Measurements from ENCODE around the gene KCND1. TPM values are rescaled to one million over a fixed set of nuclear protein-coding genes. Genes with fewer than 3 reads are reported as not detected.

KCND1 gene
- polyA plus RNA-seq, 1 experiment: 1.2 TPM

DNA sequence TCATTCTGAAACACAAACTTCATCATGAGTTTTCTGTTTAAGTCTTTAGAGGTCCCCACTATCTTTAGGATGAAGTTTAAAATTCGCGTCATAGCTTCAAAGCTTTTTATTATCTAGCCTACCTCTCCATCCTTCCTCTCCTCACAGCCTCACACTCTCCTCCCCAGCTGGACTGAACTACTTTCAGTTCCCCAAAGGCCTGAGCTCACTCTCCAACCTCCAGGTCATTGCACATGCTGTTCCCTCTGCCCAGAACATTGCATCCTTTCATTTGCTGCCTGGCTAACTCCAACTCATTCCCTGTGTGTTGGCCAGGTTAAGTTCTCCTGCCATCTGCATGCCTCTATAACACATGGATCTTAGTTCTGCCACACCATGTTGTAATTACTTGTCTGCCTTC lies 11.4 kb downstream of the KCND1 start:
- ChIA-PET POLR2A (no interaction called here), CTCF (interaction anchor here (3.1 kb wide), 1 partner anchor 11 kb away, joined by 12 read pairs; the partner anchor contains the start of gene KCND1)
- TF ChIP-seq, protein P1, sequence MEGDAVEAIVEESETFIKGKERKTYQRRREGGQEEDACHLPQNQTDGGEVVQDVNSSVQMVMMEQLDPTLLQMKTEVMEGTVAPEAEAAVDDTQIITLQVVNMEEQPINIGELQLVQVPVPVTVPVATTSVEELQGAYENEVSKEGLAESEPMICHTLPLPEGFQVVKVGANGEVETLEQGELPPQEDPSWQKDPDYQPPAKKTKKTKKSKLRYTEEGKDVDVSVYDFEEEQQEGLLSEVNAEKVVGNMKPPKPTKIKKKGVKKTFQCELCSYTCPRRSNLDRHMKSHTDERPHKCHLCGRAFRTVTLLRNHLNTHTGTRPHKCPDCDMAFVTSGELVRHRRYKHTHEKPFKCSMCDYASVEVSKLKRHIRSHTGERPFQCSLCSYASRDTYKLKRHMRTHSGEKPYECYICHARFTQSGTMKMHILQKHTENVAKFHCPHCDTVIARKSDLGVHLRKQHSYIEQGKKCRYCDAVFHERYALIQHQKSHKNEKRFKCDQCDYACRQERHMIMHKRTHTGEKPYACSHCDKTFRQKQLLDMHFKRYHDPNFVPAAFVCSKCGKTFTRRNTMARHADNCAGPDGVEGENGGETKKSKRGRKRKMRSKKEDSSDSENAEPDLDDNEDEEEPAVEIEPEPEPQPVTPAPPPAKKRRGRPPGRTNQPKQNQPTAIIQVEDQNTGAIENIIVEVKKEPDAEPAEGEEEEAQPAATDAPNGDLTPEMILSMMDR (IDR thresholded peaks at IDR 0.05; ENCODE audit: low read depth, low read length): no peak
- no peak overlapping the region for H3K4me3 ChIP-seq (ENCODE audit: low read depth, low read length)
- H3K27me3 ChIP-seq (ENCODE audit: control insufficient read depth, insufficient read depth, low read length): no peaks in the 10 kb centered on the region
- no peak overlapping the region for H3K27ac ChIP-seq (ENCODE audit: low read depth, low read length)
- H3K9me3 ChIP-seq (ENCODE audit: control insufficient read depth, insufficient read depth, low read length): no peaks in the 10 kb centered on the region
- DNase-seq (ENCODE audit: low read depth, low spot score): no peak

DNA sequence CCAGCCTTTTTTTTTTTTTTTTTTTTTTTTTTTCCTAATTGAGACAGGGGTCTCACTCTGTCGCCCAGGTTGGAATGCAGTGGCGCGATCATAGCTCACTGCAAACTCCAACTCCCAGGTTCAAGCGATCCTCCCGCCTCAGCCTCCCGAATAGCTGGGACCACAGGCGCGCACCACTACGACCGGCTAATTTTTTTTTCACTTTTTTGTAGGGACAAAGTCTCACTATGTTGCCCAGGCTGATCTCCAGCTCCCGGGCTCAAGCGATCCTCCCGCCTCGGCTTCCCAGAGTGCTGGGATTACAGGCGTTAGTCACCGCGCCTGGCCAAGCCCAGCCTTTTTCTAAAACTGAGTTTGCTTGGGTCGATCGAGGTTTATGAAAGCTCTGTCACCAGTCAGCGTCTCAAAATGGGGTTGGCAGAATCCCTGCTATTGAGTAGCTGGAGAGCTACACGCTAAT lies 13.0 kb downstream of the KCND1 start:
- H3K9me3 ChIP-seq (ENCODE audit: control insufficient read depth, insufficient read depth, low read length): no peaks in the 10 kb centered on the region
- CTCF ChIA-PET: interaction anchor here (0.6 to 3.1 kb wide), 3 partner anchors 13 to 86 kb away, joined by 3 to 12 read pairs (median 3); partner anchors contain the start of gene KCND1
- H3K4me3 ChIP-seq (ENCODE audit: low read depth, low read length): peak overlapping the region; percentile 59
- POLR2A ChIA-PET: interaction anchor here (0.6 to 1.6 kb wide), 6 partner anchors 9 to 282 kb away, joined by 3 to 20 read pairs (median 7); partner anchors contain the start of genes KCND1 and TFE3
- TF ChIP-seq, protein P1 (IDR thresholded peaks at IDR 0.05; ENCODE audit: low read depth, low read length): no peak
- peak overlapping the region; percentile 98 for H3K27ac ChIP-seq (ENCODE audit: low read depth, low read length)
- H3K27me3 ChIP-seq (ENCODE audit: control insufficient read depth, insufficient read depth, low read length): no peaks in the 10 kb centered on the region
- DNase-seq (ENCODE audit: low read depth, low spot score): peak; percentile 21

DNA sequence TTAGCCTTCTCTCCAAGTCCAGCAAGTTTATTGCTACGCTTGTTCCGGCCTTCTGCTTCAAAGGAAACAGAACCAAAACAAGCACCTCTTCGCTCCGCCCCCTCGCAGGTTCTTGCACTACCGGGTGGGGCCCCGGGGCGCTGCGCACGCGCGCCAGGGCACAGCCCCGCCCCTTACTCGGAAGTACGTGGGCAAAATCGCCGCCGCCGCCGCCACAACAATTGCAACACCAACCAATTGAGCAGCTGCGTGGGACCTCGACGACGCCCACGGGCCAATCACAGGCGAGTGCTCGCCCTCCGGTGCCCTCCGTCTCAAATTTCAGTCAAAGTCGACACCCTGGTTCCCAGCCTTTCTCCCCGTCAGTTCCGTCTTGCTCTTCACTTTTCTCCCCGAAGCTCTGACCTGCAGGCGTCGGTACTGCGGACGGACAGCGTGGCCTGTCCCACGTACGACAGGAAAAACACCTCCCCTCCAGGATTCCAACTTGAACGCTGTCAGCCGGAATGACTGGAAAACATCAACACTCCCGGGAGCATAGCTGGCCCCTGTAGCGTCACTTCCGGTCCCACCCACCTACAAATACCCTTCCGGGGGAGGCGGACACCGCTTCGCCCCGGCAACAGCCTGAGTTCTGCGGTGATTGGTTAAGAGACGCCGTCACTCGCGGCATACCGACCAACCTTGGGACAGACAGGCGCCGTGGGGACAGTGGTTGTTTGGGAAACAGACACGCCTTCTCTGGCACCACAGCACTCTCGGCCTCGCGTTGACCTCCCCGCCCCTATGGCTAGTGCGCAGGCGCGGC lies 13.6 kb downstream of the KCND1 start:
- Histone ChIP-seq H3K4me3 (ENCODE audit: low read depth, low read length) (peak overlapping the region; percentile 77), H3K27ac (ENCODE audit: low read depth, low read length) (peak overlapping the region; percentile 98), H3K27me3 (ENCODE audit: control insufficient read depth, insufficient read depth, low read length) (no peaks in the 10 kb centered on the region), H3K9me3 (ENCODE audit: control insufficient read depth, insufficient read depth, low read length) (no peaks in the 10 kb centered on the region)
- TF ChIP-seq, protein P1 (IDR thresholded peaks at IDR 0.05; ENCODE audit: low read depth, low read length): no peak
- peak; percentile 96 for DNase-seq (ENCODE audit: low read depth, low spot score)
- CTCF ChIA-PET: interaction anchor here (0.6 to 3.1 kb wide), 4 partner anchors 14 to 198 kb away, joined by 3 to 12 read pairs (median 3); partner anchors contain the start of gene KCND1
- POLR2A ChIA-PET: interaction anchor here (0.6 to 1.6 kb wide), 5 partner anchors 13 to 282 kb away, joined by 3 to 20 read pairs (median 9); partner anchors contain the start of genes KCND1 and TFE3

GRCh38 chrX:48957477-48957826 lies 14.2 kb downstream of the KCND1 start, which contains the start of gene OTUD5:
TSS of gene OTUD5 (minus strand) at chrX:48957607. CDS start at chrX:48957570, 37 bp downstream.
- ChIA-PET POLR2A (no interaction called here), CTCF (interaction anchor here (1.0 kb wide), 1 partner anchor 198 kb away, joined by 3 read pairs; no protein-coding TSS in a partner anchor)
- Histone ChIP-seq H3K27ac (ENCODE audit: low read depth, low read length) (peak within 1 kb of the TSS; percentile 98), H3K27me3 (ENCODE audit: control insufficient read depth, insufficient read depth, low read length) (no peaks in the 10 kb centered on the region), H3K4me3 (ENCODE audit: low read depth, low read length) (peak within 1 kb of the TSS; percentile 77), H3K9me3 (ENCODE audit: control insufficient read depth, insufficient read depth, low read length) (no peaks in the 10 kb centered on the region)
- no peak for DNase-seq (ENCODE audit: low read depth, low spot score)
- TF ChIP-seq, protein P1 (IDR thresholded peaks at IDR 0.05; ENCODE audit: low read depth, low read length): no peak
